ENCODE results near the gene RNF215. TPM values are rescaled to one million over a fixed set of nuclear protein-coding genes. Genes with fewer than 3 reads are reported as not detected.

Gene RNF215
- total RNA-seq, 1 experiment from 2014 or later: 12.8 TPM

DNA sequence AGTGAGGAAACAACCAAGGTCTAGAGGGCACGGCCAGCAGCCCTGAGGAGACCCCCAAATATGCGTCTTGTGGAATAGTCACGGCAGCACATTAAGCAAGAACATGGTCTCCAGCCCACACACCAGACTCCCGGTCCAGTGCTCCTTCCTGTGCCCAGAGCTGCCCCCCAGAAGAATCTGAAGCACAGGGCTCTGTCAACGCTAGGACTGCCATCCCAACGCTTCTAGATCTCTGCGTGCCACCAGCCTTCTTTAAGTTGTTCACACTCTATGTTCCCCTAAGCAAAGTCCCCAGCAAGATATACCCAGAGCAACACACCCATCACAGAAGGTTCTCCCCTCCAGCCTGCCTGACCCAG, 6.1 kb upstream of the RNF215 start:
- ChIA-PET CTCF (no interaction called here), POLR2A (no interaction called here)
- Histone ChIP-seq H3K36me3 (ENCODE audit: control insufficient read depth, insufficient read depth, low read length) (no peaks in the 10 kb centered on the region), H3K27me3 (replicated peaks; ENCODE audit: control insufficient read depth, insufficient read depth, low read length) (no peaks in the 10 kb centered on the region), H3K9me3 (no peaks in the 10 kb centered on the region), H3K4me3 (ENCODE audit: low read depth, low read length) (no peak overlapping the region), H3K4me1 (peaks cover 6% of the 10 kb centered on the region; the same call in 1 of the 2 replicates)
- no peak overlapping the region for H3K27ac Mint-ChIP-seq (ENCODE audit: unreplicated experiment)
- no peaks in the 10 kb centered on the region for H3K27me3 Mint-ChIP-seq (ENCODE audit: insufficient read depth, unreplicated experiment)
- no peak overlapping the region for H3K4me3 Mint-ChIP-seq (ENCODE audit: unreplicated experiment)
- H3K9me3 Mint-ChIP-seq (ENCODE audit: unreplicated experiment): no peaks in the 10 kb centered on the region
- TF ChIP-seq, protein P1, sequence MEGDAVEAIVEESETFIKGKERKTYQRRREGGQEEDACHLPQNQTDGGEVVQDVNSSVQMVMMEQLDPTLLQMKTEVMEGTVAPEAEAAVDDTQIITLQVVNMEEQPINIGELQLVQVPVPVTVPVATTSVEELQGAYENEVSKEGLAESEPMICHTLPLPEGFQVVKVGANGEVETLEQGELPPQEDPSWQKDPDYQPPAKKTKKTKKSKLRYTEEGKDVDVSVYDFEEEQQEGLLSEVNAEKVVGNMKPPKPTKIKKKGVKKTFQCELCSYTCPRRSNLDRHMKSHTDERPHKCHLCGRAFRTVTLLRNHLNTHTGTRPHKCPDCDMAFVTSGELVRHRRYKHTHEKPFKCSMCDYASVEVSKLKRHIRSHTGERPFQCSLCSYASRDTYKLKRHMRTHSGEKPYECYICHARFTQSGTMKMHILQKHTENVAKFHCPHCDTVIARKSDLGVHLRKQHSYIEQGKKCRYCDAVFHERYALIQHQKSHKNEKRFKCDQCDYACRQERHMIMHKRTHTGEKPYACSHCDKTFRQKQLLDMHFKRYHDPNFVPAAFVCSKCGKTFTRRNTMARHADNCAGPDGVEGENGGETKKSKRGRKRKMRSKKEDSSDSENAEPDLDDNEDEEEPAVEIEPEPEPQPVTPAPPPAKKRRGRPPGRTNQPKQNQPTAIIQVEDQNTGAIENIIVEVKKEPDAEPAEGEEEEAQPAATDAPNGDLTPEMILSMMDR (IDR thresholded peaks at IDR 0.05; ENCODE audit: insufficient read depth in 1 of 2, low read depth in 1 of 2, low read length in 1 of 2, severe bottlenecking in 1 of 2, unreplicated experiment in 1 of 2): no peak
- no TSS peak for BruUV-seq (replicated peaks)
- peaks cover 5% of the 10 kb centered on the region for H3K36me3 Mint-ChIP-seq (ENCODE audit: insufficient read depth, unreplicated experiment)
- intact Hi-C loops (cut with micrococcal nuclease; ENCODE audit: unreplicated experiment): no loop called here
- H3K4me1 Mint-ChIP-seq (ENCODE audit: low read depth, unreplicated experiment): peaks cover 7% of the 10 kb centered on the region
- no peak for DNase-seq

DNA sequence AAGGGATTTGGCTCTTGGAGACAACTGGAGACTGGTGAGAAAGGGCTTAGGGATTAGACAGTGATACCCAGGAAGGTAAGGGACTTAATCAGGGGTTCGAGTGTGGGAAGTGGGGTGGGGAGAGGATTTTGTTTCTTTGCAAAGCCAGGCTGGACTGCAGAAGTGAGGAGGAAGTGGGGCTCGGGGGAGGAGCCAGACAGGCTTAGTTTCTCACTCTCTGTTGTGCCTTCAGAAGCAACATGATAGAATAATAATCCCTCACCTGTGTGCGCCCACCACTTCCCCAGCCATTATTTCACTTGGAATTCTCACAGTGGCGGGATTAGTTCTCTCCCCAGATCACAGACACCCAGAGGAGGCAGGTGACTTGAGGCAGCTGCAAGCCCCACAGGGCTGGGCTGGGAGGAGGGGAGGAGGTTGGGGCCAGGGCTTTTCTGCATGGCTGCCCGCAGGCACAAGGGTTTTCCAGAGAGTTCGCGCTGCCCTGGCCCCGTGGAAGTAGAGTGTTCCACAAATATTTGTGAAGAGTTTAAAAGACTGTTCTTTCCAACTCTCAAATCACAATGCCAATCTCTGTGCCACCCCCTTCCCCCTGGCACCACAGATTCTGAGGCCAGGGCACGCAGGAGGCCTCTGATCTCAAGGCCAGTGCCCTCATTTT, 5.6 kb upstream of the RNF215 start:
- H3K9me3 Mint-ChIP-seq (ENCODE audit: unreplicated experiment): no peaks in the 10 kb centered on the region
- TF ChIP-seq, protein P1 (IDR thresholded peaks at IDR 0.05; ENCODE audit: insufficient read depth in 1 of 2, low read depth in 1 of 2, low read length in 1 of 2, severe bottlenecking in 1 of 2, unreplicated experiment in 1 of 2): no peak
- H3K27me3 ChIP-seq (replicated peaks; ENCODE audit: control insufficient read depth, insufficient read depth, low read length): no peaks in the 10 kb centered on the region
- ChIA-PET POLR2A (no interaction called here), CTCF (interaction anchor here (0.8 to 1.0 kb wide), 2 partner anchors 18 to 38 kb away, joined by 3 read pairs; no protein-coding TSS in a partner anchor)
- H3K4me3 Mint-ChIP-seq (ENCODE audit: unreplicated experiment): no peak overlapping the region
- H3K27ac Mint-ChIP-seq (ENCODE audit: unreplicated experiment): no peak overlapping the region
- H3K9me3 ChIP-seq: no peaks in the 10 kb centered on the region
- H3K4me3 ChIP-seq (ENCODE audit: low read depth, low read length): no peak overlapping the region
- BruUV-seq (replicated peaks): no TSS peak
- H3K4me1 ChIP-seq: 0 out of 2 replicates have a peak, but pooled peaks cover under 1% of the 10 kb centered on the region
- H3K4me1 Mint-ChIP-seq (ENCODE audit: low read depth, unreplicated experiment): peaks cover 2% of the 10 kb centered on the region
- H3K36me3 ChIP-seq (ENCODE audit: control insufficient read depth, insufficient read depth, low read length): no peaks in the 10 kb centered on the region
- no peak for DNase-seq
- H3K36me3 Mint-ChIP-seq (ENCODE audit: insufficient read depth, unreplicated experiment): peaks cover 5% of the 10 kb centered on the region
- intact Hi-C loops (cut with micrococcal nuclease; ENCODE audit: unreplicated experiment): no loop called here
- no peaks in the 10 kb centered on the region for H3K27me3 Mint-ChIP-seq (ENCODE audit: insufficient read depth, unreplicated experiment)

DNA sequence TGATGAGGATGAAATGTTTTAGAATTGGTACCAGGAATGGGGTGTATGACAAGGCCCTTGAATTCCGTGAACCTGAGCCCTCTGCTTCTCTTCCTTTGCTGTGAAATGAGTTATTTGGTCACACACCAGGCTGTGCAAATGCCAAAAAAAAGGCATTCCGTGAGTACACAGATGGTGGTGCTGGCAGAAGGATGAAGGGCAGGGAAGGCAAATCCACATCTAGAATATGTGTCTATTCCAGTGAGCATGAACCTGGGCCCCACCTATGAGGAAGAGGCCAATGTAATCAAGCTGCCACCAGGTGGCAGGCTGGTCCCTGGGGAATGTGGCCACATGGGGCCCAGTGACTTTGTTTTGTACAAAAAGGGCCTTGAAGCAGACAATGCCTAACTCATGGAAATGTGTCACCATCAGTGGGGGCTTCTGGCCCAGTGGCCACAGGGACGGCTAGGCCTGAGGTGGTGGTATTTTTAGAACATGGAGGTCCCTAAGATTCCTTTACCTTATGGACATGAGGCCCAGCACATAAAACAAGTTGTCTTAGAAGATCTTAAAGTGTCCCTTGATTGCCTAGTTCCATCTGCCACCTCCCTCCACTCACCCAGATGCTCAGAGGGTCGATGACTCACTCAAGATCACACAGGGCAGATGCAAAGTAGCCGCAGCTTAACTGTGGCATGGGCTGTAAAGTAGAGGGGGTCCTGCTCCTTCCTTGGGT, 3.9 kb upstream of the RNF215 start:
- peak; percentile 67 to 74 for DNase-seq
- no peak overlapping the region for H3K4me3 ChIP-seq (ENCODE audit: low read depth, low read length)
- TF ChIP-seq, protein P1 (IDR thresholded peaks at IDR 0.05; ENCODE audit: insufficient read depth in 1 of 2, low read depth in 1 of 2, low read length in 1 of 2, severe bottlenecking in 1 of 2, unreplicated experiment in 1 of 2): peak; percentile 72
- Mint-ChIP-seq H3K27me3 (ENCODE audit: insufficient read depth, unreplicated experiment) (no peaks in the 10 kb centered on the region), H3K4me1 (ENCODE audit: low read depth, unreplicated experiment) (no peaks in the 10 kb centered on the region), H3K4me3 (ENCODE audit: unreplicated experiment) (no peak overlapping the region), H3K36me3 (ENCODE audit: insufficient read depth, unreplicated experiment) (no peaks in the 10 kb centered on the region), H3K27ac (ENCODE audit: unreplicated experiment) (no peak overlapping the region), H3K9me3 (ENCODE audit: unreplicated experiment) (no peaks in the 10 kb centered on the region)
- 0 out of 2 replicates have a peak, but pooled peaks cover 1% of the 10 kb centered on the region for H3K4me1 ChIP-seq
- no TSS peak for BruUV-seq (replicated peaks)
- ChIA-PET POLR2A (no interaction called here), CTCF (interaction anchor here (1.1 to 1.6 kb wide), 2 partner anchors 33 to 100 kb away, joined by 3 to 6 read pairs; no protein-coding TSS in a partner anchor)
- H3K36me3 ChIP-seq (ENCODE audit: control insufficient read depth, insufficient read depth, low read length): no peaks in the 10 kb centered on the region
- H3K9me3 ChIP-seq: no peaks in the 10 kb centered on the region
- intact Hi-C loops (cut with micrococcal nuclease; ENCODE audit: unreplicated experiment): loop anchor here (1.0 kb wide), 2 partner anchors 32 to 94 kb away; no protein-coding TSS in a partner anchor
- H3K27me3 ChIP-seq (replicated peaks; ENCODE audit: control insufficient read depth, insufficient read depth, low read length): no peaks in the 10 kb centered on the region

All from Caco-2 (cell line).